Testis (tissue), 2 donors: ENCODE measurements around the gene SLMAP.

Experiments
- CTCF ChIP-seq, 3 experiments: fragments of 450-650 bp in 2 of 3; fragments of 200-600 bp in 1 of 3; sonication (generic) in 1 of 3; IDR thresholded peaks; one replicate each; pipeline ENCODE4 v1.5.1; 2016 to 2019; ENCODE audit warnings: antibody characterized with exemption in 3 of 3, mild to moderate bottlenecking in 2 of 3, moderate library complexity in 1 of 3
- POLR2A ChIP-seq: fragments of 450-650 bp; IDR thresholded peaks from one replicate; pipeline ENCODE4 v1.6.1; 2017; ENCODE audit warnings: antibody characterized with exemption, mild to moderate bottlenecking, moderate library complexity

- TF ChIP-seq POLR2A = no peak
- no peak for TF ChIP-seq CTCF (IDR thresholded peaks at IDR 0.05)
Measured at GRCh38 chr3:57803647-57804081, 47.6 kb downstream of the SLMAP start.
